COLO829 (cell line): ENCODE measurements around the gene CA5A.
"Not testable (repeated sequence)": the region's sequence is repeated elsewhere in the genome, so short reads cannot be mapped to it uniquely, and the experiment has no call there.

Source experiments
- DNase-seq: peaks from one replicate; pipeline ENCODE4 v3.0.0; 2012; ENCODE audit warnings: low spot score

The CA5A gene

GRCh38 chr16:87894005-87894404 is 42.3 kb downstream of the CA5A start:
- DNase-seq, result not testable (repeated sequence)

- no peak for DNase-seq
Observed at GRCh38 chr16:87891764-87892163, 44.6 kb downstream of the CA5A start.

GRCh38 chr16:87889762-87890161 is 46.6 kb downstream of the CA5A start:
- DNase-seq, result not testable (repeated sequence)

- not testable (repeated sequence) for DNase-seq
Observed at GRCh38 chr16:87888346-87888745, 48.0 kb downstream of the CA5A start.

- not testable (repeated sequence) for DNase-seq
Observed at GRCh38 chr16:87887931-87888330, 48.4 kb downstream of the CA5A start.

GRCh38 chr16:87885371-87885967 is 50.9 kb downstream of the CA5A start:
- DNase-seq, result not testable (repeated sequence)

GRCh38 chr16:87882436-87883019 is 53.8 kb downstream of the CA5A start:
- no peak for DNase-seq

GRCh38 chr16:87881324-87882200 is 54.8 kb downstream of the CA5A start:
- no peak for DNase-seq

- DNase-seq, result no peak
Observed at GRCh38 chr16:87880117-87880696, 56.1 kb downstream of the CA5A start.

GRCh38 chr16:87879411-87880013 is 56.8 kb downstream of the CA5A start:
- not testable (repeated sequence) for DNase-seq

- DNase-seq, result no peak
Observed at GRCh38 chr16:87878704-87879103, 57.6 kb downstream of the CA5A start.

GRCh38 chr16:87877942-87878507 is 58.3 kb downstream of the CA5A start:
- DNase-seq, result no peak

- no peak for DNase-seq
Observed at GRCh38 chr16:87874639-87875427, 61.5 kb downstream of the CA5A start.

- not testable (repeated sequence) for DNase-seq
Observed at GRCh38 chr16:87870418-87871291, 65.7 kb downstream of the CA5A start.

GRCh38 chr16:87869879-87870417 is 66.4 kb downstream of the CA5A start:
- DNase-seq, result not testable (repeated sequence)

GRCh38 chr16:87869061-87869878 is 67.1 kb downstream of the CA5A start, which contains the start of gene SLC7A5:
Gene SLC7A5, minus strand, starts transcription at chr16:87869507. Its CDS starts 85 bp downstream, at chr16:87869422.
- not testable (repeated sequence) for DNase-seq

- not testable (repeated sequence) for DNase-seq
Observed at GRCh38 chr16:87868254-87869029, 67.9 kb downstream of the CA5A start.
